CD8-positive, alpha-beta memory T cell (primary cell): ENCODE measurements around the gene ZSCAN29. TPM values are rescaled to one million over a fixed set of nuclear protein-coding genes. Genes with fewer than 3 reads are reported as not detected.
A peak's percentile ranks its signal among the peaks of the same experiment; 100 is the strongest.

Experiments used
- CTCF ChIA-PET: fragments of 350-600 bp; sonication (Branson Sonifier 250); formaldehyde crosslinking; loops from one replicate; lab custom pipeline; 2021; ENCODE audit warnings: antibody characterized with exemption; lab: Charles Lee
- POLR2A ChIA-PET: fragments of 350-600 bp; sonication (Branson Sonifier 250); formaldehyde crosslinking; loops from one replicate; lab custom pipeline; 2021; ENCODE audit warnings: antibody characterized with exemption; lab: Charles Lee
- DNase-seq, 5 donors: peaks; one replicate each; pipeline versions ENCODE4 v3.0.0 to v3.0.0-alpha.2; 2020 to 2022; ENCODE audit warnings: mixed read lengths in 1 of 5
- H3K27ac ChIP-seq: one replicate; pipeline ENCODE4 v1.7.0; 2013; ENCODE audit warnings: low read depth, mild to moderate bottlenecking, low read length, moderate library complexity
- H3K27me3 ChIP-seq: 2 replicates; pipeline ENCODE4 v1.7.0; 2013; ENCODE audit warnings: low read length, mild to moderate bottlenecking; ENCODE audit not compliant: insufficient read depth, poor library complexity, severe bottlenecking
- H3K36me3 ChIP-seq: 2 replicates; pipeline ENCODE4 v1.7.0; 2013; ENCODE audit warnings: mild to moderate bottlenecking, low read length, moderate library complexity; ENCODE audit not compliant: insufficient read depth
- H3K4me1 ChIP-seq: 2 replicates; pipeline ENCODE4 v1.7.0; 2013; ENCODE audit warnings: mild to moderate bottlenecking, low read length, moderate library complexity; ENCODE audit not compliant: insufficient read depth
- H3K4me3 ChIP-seq: 2 replicates; pipeline ENCODE4 v1.7.0; 2013; ENCODE audit warnings: mild to moderate bottlenecking, low read length
- H3K9me3 ChIP-seq: 2 replicates; pipeline ENCODE4 v1.7.0; 2013; ENCODE audit warnings: mild to moderate bottlenecking, low read length
- H3K27ac Mint-ChIP-seq, 8 donors: one replicate each; pipeline ENCODE4 v1.8.0; 2020 to 2021; ENCODE audit warnings: mixed read lengths in 8 of 8, mild to moderate bottlenecking in 6 of 8, inconsistent platforms in 3 of 8, moderate library complexity in 3 of 8
- H3K27me3 Mint-ChIP-seq, 2 donors: one replicate each; pipeline ENCODE4 v1.8.0; 2020 to 2021; ENCODE audit warnings: mixed read lengths in 2 of 2, mild to moderate bottlenecking in 1 of 2, moderate library complexity in 1 of 2
- H3K36me3 Mint-ChIP-seq, 3 donors: one replicate each; pipeline ENCODE4 v1.8.0; 2020 to 2021; ENCODE audit warnings: mixed read lengths in 3 of 3, inconsistent platforms in 1 of 3, mild to moderate bottlenecking in 1 of 3
- H3K4me1 Mint-ChIP-seq, 3 donors: one replicate each; pipeline ENCODE4 v1.8.0; 2020 to 2021; ENCODE audit warnings: mixed read lengths in 3 of 3, inconsistent platforms in 1 of 3, mild to moderate bottlenecking in 1 of 3
- H3K4me3 Mint-ChIP-seq, 7 donors: one replicate each; pipeline ENCODE4 v1.8.0; 2020 to 2021; ENCODE audit warnings: mixed read lengths in 7 of 7, mild to moderate bottlenecking in 6 of 7, moderate library complexity in 4 of 7, inconsistent platforms in 2 of 7
- H3K9me3 Mint-ChIP-seq, 5 donors: one replicate each; pipeline ENCODE4 v1.8.0; 2020 to 2022; ENCODE audit warnings: mixed read lengths in 5 of 5, mild to moderate bottlenecking in 3 of 5, moderate library complexity in 2 of 5, inconsistent platforms in 1 of 5
- polyA plus RNA-seq: library from polyadenylated mRNA; unstranded; fragments of 300-500 nt; fragmentation: Illumina TruSeq; gene quantifications from one replicate; pipeline ENCODE4 v1.2.3, GENCODE V29; 2021
- total RNA-seq, 2 experiments: library from RNA; stranded (reverse); gene quantifications; one replicate each; pipeline ENCODE4 v1.2.3, GENCODE V29; 2021

Gene ZSCAN29
- total and polyA plus RNA-seq, 3 experiments from 2014 or later = 7.5 to 26.6 (median 25.3) TPM

- H3K9me3 Mint-ChIP-seq = no peaks in the 10 kb centered on the region
- no peak overlapping the region for H3K4me3 Mint-ChIP-seq
- CTCF ChIA-PET = interaction anchor here (0.8 kb wide), 1 partner anchor 32 kb away, joined by 3 read pairs; no protein-coding TSS in a partner anchor
- H3K27me3 Mint-ChIP-seq = peaks cover 22 to 59% of the 10 kb centered on the region in 2 donors
- no peaks in the 10 kb centered on the region for H3K4me1 Mint-ChIP-seq
- no peak overlapping the region for H3K27ac Mint-ChIP-seq
- Histone ChIP-seq H3K4me1 (no peaks in the 10 kb centered on the region), H3K27me3 (peaks cover 6% of the 10 kb centered on the region), H3K9me3 (no peaks in the 10 kb centered on the region), H3K36me3 (no peaks in the 10 kb centered on the region), H3K4me3 (no peak overlapping the region), H3K27ac (no peak overlapping the region)
- no peak for DNase-seq
- H3K36me3 Mint-ChIP-seq = peaks cover 0 to 3% (median 0%) of the 10 kb centered on the region in 3 donors
- POLR2A ChIA-PET = no interaction called here
These were observed 53.9 kb downstream of the ZSCAN29 start for GRCh38 chr15:43316971-43317346.

GRCh38 chr15:43316016-43316970, 54.5 kb downstream of the ZSCAN29 start:
- Mint-ChIP-seq H3K9me3 (no peaks in the 10 kb centered on the region), H3K27ac (peak overlapping the region in 1 of 8 donors; percentile 49), H3K36me3 (peaks cover 0 to 3% (median 0%) of the 10 kb centered on the region in 3 donors), H3K4me3 (no peak overlapping the region), H3K4me1 (no peaks in the 10 kb centered on the region), H3K27me3 (peaks cover 28 to 66% of the 10 kb centered on the region in 2 donors)
- Histone ChIP-seq H3K4me1 (no peaks in the 10 kb centered on the region), H3K27ac (no peak overlapping the region), H3K27me3 (peaks cover 6% of the 10 kb centered on the region), H3K4me3 (no peak overlapping the region), H3K36me3 (no peaks in the 10 kb centered on the region), H3K9me3 (no peaks in the 10 kb centered on the region)
- no peak for DNase-seq
- ChIA-PET POLR2A (no interaction called here), CTCF (interaction anchor here (0.8 kb wide), 1 partner anchor 31 kb away, joined by 3 read pairs; no protein-coding TSS in a partner anchor)

- Histone ChIP-seq H3K27me3 (peaks cover 12% of the 10 kb centered on the region), H3K27ac (no peak overlapping the region), H3K36me3 (no peaks in the 10 kb centered on the region), H3K9me3 (no peaks in the 10 kb centered on the region), H3K4me3 (no peak overlapping the region), H3K4me1 (no peaks in the 10 kb centered on the region)
- ChIA-PET POLR2A (no interaction called here), CTCF (no interaction called here)
- DNase-seq = no peak
- no peaks in the 10 kb centered on the region for H3K4me1 Mint-ChIP-seq
- H3K27me3 Mint-ChIP-seq = peaks cover 34 to 78% of the 10 kb centered on the region in 2 donors
- no peaks in the 10 kb centered on the region for H3K9me3 Mint-ChIP-seq
- no peak overlapping the region for H3K27ac Mint-ChIP-seq
- peaks cover 0 to 3% (median 0%) of the 10 kb centered on the region in 3 donors for H3K36me3 Mint-ChIP-seq
- H3K4me3 Mint-ChIP-seq = no peak overlapping the region
These were observed 56.7 kb downstream of the ZSCAN29 start for GRCh38 chr15:43314171-43314570.

- no peaks in the 10 kb centered on the region for H3K4me1 ChIP-seq
- DNase-seq = no peak
- peaks cover 0 to 3% (median 0%) of the 10 kb centered on the region in 3 donors for H3K36me3 Mint-ChIP-seq
- H3K27me3 ChIP-seq = peaks cover 6% of the 10 kb centered on the region
- H3K4me3 ChIP-seq = no peak overlapping the region
- H3K27ac ChIP-seq = no peak overlapping the region
- ChIA-PET POLR2A (no interaction called here), CTCF (no interaction called here)
- no peak overlapping the region for H3K27ac Mint-ChIP-seq
- no peak overlapping the region for H3K4me3 Mint-ChIP-seq
- no peaks in the 10 kb centered on the region for H3K4me1 Mint-ChIP-seq
- H3K36me3 ChIP-seq = no peaks in the 10 kb centered on the region
- H3K9me3 ChIP-seq = no peaks in the 10 kb centered on the region
- no peaks in the 10 kb centered on the region for H3K9me3 Mint-ChIP-seq
- peaks cover 35 to 74% of the 10 kb centered on the region in 2 donors for H3K27me3 Mint-ChIP-seq
These were observed 58.5 kb downstream of the ZSCAN29 start for GRCh38 chr15:43312378-43312777.

Other genes with a start within 250 kb of the ZSCAN29 start
- 10 to 100 TPM; 13.2 to 18.1 TPM for gene TMEM62, start 237.5 kb downstream of the ZSCAN29 start, total RNA-seq
- 11.2 TPM for gene TMEM62, start 237.5 kb downstream of the ZSCAN29 start, polyA plus RNA-seq
- 10 to 100 TPM; 61.8 to 63.2 TPM for gene CCNDBP1, start 185.6 kb downstream of the ZSCAN29 start, total RNA-seq
- gene CCNDBP1, start 185.6 kb downstream of the ZSCAN29 start, polyA plus RNA-seq = 204 TPM
- gene EPB42, start 150.0 kb downstream of the ZSCAN29 start, total RNA-seq = not detected
- not detected for gene EPB42, start 150.0 kb downstream of the ZSCAN29 start, polyA plus RNA-seq
- gene TGM5, start 104.1 kb downstream of the ZSCAN29 start, total RNA-seq = under 1 TPM in 1 of 2 experiments, not detected in 1; 0.18 TPM
- not detected for gene TGM5, start 104.1 kb downstream of the ZSCAN29 start, polyA plus RNA-seq
- gene TGM7, start 68.8 kb downstream of the ZSCAN29 start, total RNA-seq = not detected
- gene TGM7, start 68.8 kb downstream of the ZSCAN29 start, polyA plus RNA-seq = not detected
- gene LCMT2, start 40.5 kb downstream of the ZSCAN29 start, total RNA-seq = 10 to 100 TPM; 14.9 to 16.5 TPM
- 4.4 TPM for gene LCMT2, start 40.5 kb downstream of the ZSCAN29 start, polyA plus RNA-seq
- 10 to 100 TPM; 39.1 to 44.0 TPM for gene TUBGCP4, start 58 bp upstream of the ZSCAN29 start, total RNA-seq
- gene TUBGCP4, start 58 bp upstream of the ZSCAN29 start, polyA plus RNA-seq = 11.3 TPM
- gene TP53BP1, start 122.1 kb upstream of the ZSCAN29 start, total RNA-seq = 10 to 100 TPM; 28.7 to 29.1 TPM
- gene TP53BP1, start 122.1 kb upstream of the ZSCAN29 start, polyA plus RNA-seq = 8.2 TPM
- gene MAP1A, start 146.6 kb upstream of the ZSCAN29 start, total RNA-seq = under 1 TPM; 0.75 to 0.92 TPM
- 0.09 TPM for gene MAP1A, start 146.6 kb upstream of the ZSCAN29 start, polyA plus RNA-seq
- gene PPIP5K1, start 219.2 kb upstream of the ZSCAN29 start, total RNA-seq = 10 to 100 TPM; 26.9 to 35.6 TPM
- 7.1 TPM for gene PPIP5K1, start 219.2 kb upstream of the ZSCAN29 start, polyA plus RNA-seq
- gene CKMT1B, start 223.0 kb upstream of the ZSCAN29 start, total RNA-seq = not detected
- gene CKMT1B, start 223.0 kb upstream of the ZSCAN29 start, polyA plus RNA-seq = not detected
- under 1 TPM; 0.27 to 0.63 TPM for gene STRC, start 247.8 kb upstream of the ZSCAN29 start, total RNA-seq
- not detected for gene STRC, start 247.8 kb upstream of the ZSCAN29 start, polyA plus RNA-seq